H1 (cell line): Measurements from ENCODE around the gene KRTAP5-8. TPM values are rescaled to one million over a fixed set of nuclear protein-coding genes. Genes with fewer than 3 reads are reported as not detected.

Source experiments
- ATF2 ChIP-seq: IDR thresholded peaks from 2 replicates; pipeline ENCODE4 v1.6.1; 2012; ENCODE audit warnings: low read length, inconsistent platforms
- NRF1 ChIP-seq: IDR thresholded peaks from 2 replicates; pipeline ENCODE4 v1.6.1; 2011; ENCODE audit warnings: mild to moderate bottlenecking, low read depth, low read length, improper control_type of control experiment
- YY1 ChIP-seq: IDR thresholded peaks from 2 replicates; pipeline ENCODE4 v1.6.1; 2011; ENCODE audit warnings: low read depth, mild to moderate bottlenecking, low read length
- polyA plus RNA-seq, 7 experiments: library from polyadenylated mRNA; depleted of rRNA in 3 of 7; stranded (reverse) in 5 of 7; unstranded in 2 of 7; fragments of >200 nt in 5 of 7; fragments of 200-250 nt in 2 of 7; gene quantifications; 1 replicate in 5 of 7; 2 replicates in 1 of 7; 4 replicates in 1 of 7; pipeline versions ENCODE4 v1.2.1 to v1.2.3, GENCODE V29; 2011 to 2013; ENCODE audit warnings: missing spikeins in 2 of 7, mixed read lengths in 2 of 7
- total RNA-seq: library from RNA; stranded (reverse); fragmentation: NEBNext Ultra II Directional; extraction: Animal tissue kit (Norgen Biotek cat#: 25700); gene quantifications from 2 replicates; pipeline ENCODE4 v1.2.1, GENCODE V29; 2021

The KRTAP5-8 gene
- total and polyA plus RNA-seq, 2 of the 8 experiments (the other 6 are each of a cell fraction or from before 2014, with no cell fraction given): not detected

- no peak for TF ChIP-seq YY1
- TF ChIP-seq NRF1: no peak
- no peak for TF ChIP-seq ATF2
Measured at GRCh38 chr11:71495286-71496230, 42.3 kb upstream of the KRTAP5-8 start (continued).
